ENCODE results near the gene PRDX2.

PRDX2 gene

DNA sequence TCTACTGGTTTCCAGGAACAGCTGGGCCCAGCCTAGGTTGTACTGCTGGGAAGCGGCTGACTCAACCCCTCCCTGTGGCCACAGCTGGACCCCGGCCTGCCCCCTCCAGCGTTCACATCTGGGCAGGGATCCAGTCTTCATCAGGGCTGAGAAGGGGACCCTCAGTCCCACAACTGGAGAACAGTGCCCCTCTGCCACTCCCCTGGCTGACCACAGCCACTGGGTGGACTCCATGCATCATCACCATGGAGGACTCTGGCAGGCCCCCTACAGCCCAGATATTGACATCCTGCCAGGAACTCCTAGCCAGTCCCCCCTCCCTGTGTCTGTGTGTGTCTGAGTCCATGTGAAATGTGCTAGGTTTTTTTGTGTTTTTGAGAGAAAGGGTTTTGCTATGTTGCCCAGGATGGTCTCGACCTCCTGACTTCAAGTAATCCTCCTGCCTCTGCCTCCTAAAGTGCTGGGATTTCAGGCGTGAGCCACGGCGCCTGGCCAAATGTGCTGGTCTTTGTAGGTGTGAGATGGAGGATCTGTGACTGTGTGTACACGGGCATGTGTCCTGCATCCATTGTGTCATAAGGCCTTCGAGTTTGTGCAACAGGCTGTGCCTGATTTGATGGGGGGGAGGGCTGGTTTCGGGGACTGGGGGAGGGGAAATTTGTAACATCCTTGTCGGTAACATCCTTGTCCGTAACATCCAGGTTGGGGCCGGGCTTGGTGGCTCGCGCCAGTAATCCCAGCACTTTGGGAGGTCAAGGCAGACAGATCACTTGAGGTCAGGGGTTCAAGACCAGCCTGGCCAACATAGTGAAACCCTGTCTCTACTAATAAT, 22.2 kb downstream of the PRDX2 start:
- DNase-seq, result no peak

DNA sequence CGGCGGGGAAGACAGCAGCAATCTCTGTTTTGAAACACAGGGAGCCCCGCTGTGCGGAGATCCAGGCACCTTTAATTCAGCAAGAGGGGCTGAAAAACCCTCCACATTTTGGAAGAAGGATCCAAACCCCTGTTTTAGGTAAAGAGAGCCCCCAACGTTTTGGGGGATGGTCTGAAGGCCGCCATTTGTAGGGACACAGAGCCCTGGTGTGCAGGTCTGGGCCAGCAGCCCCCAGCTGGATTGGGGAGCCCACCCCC, 22.8 kb downstream of the PRDX2 start:
- no peak for DNase-seq

DNA sequence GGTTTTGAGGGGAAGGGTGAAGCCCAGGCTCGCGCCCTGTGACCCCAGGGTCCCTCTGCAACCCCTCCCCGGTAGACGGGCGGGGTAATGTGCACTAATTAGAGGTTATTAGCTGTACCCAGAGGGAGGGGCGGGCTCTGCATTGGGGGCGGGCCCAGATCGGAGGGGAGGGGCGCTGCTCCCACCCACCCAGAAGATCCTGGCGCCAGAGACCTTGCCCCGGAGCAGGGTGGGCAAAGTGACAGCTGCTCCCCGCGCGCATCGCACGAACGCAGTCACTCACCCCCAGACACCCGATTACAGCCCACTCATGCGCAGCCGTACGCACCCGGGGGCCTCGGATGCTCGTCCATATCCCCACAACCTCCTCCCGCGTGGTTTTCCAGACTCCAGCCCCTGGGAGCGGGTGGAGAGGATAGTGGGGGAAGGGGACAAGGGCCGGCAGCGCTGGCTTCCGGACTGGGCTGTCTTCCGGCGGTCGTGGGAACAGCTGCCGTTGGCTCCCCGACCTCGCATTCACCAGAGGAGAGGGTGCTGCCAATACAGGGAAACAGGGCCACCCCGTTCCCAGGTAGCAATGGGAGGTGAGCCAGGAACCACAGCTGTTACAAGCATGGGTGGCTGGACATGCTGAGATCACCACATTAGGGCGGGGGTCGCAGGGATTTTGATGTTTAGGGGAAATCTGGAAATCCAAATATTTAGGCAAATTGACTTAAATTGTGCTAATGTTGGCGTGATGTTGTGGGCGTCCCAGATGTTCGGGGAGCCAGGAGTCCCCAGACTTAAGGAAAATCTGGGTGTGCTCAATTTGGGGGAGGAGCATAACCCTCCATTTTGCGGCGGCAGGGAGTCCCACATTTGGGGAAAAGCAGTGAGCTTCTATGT, 23.3 kb downstream of the PRDX2 start:
- peak; percentile 10 to 72 for DNase-seq

DNA sequence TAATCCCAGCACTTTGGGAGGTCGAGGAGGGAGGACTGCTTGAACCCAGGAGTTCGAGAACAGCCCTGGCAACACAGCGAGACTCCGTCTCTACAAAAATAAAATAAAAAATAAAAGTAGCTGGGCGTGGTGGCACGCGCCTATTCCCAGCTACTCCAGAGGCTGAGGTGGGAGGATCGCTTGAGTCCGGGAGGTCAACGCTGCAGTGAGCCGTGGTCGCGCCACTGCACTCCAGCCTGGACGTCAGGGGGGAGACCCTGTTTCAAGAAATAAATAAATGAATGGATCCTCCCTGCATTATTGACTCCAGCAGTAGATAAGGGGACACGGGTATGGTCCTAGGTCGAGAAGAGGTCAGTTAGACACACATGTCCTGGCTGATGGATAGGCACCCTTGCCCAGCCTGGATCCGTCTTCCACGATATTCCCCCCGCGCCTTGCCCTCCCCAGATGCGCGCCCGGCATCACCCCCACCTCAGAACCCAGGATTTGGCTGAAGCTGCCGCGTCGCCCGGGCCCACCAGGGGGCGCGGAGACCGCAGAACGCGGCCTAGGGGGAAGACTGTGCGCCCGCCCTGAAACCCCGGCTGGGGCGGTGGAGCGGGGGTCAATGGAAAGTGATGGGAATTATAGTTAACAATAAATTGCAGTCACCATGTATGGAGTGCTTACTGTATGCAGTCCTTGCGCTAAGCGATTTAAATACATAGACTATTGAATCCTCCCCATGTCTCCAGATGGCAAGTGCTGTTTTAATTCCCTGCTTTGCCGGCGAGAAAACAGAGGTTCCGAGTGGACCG, 24.2 kb downstream of the PRDX2 start:
- DNase-seq, result peak; percentile 44 to 74

DNA sequence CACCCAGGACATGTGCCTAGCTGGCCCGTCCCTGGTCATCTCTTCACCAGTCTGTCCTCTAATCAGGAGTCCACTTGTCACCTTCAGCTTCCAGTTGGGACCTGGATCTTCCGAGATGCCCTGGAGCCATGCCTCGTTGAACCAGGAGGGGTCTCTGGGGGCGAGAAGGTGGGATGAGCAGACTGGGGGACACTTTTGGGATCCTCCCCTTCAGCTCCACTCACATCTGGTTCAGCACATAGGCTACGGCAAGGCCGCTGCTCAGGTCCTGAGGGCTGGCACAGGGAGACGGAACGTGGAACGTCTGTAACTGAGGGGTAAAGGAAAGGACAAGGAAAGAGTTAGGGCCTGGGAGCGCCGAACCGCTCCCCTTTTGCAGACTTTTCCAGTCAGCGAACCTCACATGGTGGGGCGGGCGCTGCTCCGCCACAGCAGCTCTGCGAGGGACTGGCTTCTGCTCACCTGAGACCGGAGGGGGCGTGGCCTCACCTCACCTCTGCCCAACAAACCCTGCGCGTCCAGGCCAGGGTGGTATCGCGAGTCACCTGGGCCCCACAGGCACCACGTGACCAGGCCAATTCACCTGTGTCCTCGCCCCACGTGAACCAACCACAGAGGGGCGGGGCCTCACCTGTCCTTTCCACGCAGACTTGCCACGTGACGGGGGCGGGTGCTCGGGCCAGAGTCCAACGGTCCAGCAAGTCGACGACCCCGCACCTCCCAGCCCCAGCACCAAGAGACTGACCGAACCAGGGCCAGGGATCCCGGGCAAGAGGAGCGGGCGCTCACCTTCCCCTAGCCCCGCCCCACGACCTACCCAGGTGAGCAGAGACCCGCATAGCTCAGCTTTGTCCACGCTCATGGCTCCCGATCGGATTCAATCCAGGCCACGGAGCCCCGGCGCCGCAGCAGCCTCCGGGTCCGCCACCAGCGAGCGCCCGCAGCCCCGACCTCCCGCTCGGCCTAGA, 26.7 kb downstream of the PRDX2 start, which contains the start of gene HOOK2:
HOOK2 (minus strand) TSS at position 965 of the 968 bp plus-strand sequence; CDS start at position 862, 103 bp downstream.
- DNase-seq, result peak; percentile 91 to 96

DNA sequence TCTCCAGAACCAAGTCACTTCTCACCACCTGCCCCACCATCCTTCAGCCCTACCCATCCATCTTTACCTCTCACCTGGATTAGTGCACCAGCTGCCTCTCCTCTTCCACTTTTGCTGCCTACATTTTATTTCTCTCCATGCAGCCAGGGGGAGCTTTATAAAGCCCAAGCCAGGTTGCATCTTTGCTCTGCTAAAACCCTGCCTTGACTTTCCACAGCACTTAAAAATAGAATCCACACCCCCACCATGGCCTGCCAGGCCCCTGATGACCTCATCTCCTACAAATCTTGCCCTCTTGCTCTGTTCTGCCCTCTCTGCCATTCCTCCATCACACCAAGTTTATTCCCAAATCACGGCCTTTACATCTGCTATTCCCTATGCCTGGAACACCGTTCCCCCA, 28.0 kb downstream of the PRDX2 start:
- DNase-seq, result no peak

DNA sequence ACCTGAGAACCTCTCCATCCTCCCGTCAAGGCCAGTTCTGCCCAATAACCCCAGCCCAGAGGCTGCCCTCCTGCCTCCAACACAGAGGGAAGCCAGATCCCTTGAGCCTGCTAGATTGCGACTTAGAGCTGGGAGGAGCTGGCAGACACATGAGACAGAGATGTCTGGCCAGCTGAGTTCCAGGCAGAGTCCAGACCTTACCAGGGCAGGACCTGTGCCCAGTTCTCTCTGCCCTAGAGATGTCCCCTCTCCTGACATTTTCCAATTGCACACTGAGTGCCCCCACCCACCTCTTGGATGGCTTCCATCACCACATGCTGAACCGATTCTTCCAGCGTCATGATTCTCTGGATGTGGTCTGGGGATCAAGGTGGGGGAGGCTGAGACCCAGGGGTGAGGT, 29.3 kb downstream of the PRDX2 start:
- no peak for DNase-seq

DNA sequence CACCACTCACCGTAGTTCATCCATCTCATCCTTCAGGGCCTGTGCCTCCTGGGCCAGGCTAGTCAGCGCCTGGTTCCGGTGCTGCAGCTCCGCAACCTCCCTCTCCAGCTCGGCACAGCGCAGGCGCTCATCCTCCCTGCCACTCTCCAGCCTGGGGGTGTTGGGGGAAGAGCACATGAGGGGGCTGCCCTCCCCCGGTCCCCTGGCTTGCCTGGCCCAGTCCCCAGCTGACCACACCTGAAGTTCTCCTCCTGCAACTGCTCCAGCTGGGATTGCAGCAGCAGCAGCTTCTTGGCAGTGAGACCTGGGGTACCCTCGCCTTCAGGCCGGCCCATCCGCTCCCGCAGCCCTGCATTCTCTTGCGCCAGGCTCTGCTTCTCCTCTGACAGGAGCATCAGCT, 30.7 kb downstream of the PRDX2 start:
- DNase-seq, result no peak

DNA sequence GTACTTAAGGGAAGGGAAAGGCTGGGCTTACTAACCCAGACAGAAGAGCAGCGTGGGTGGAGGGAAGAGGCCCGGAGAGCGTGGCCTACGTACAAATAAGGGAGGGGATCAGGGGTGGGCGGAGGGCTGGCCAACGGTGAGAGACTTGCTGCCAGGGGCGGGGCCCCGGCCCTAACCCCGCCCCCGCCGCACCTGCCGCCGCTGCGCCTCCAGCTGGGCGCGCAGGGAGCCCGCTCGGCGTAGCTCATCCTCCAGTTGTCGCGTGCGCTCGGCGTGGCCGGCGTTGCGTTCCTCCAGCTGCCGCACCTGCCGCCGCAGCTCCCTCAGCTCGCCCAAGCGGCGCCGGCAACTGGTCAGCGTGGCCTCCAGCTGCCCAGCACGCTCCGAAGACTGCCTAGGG, 31.9 kb downstream of the PRDX2 start:
- DNase-seq, result peak; percentile 38 to 76

DNA sequence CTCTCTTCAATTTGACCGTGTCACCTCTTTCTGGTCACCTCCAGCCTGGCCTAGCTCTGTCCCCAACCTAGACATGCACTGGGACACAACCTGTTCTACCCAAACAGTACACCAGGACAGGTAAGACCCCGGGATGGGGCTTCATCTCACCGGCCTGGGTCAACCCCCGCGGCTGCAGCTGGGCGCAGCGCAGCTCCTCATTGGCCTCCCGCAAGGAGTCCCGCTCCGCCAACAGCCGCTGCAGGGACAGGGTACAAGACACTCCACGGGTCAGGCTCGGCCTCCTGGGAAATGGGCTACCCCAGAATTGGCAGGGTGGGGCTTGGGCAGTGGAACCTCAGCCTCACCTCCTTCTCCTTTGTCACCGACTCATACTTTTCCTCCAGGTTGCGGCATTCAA, 33.9 kb downstream of the PRDX2 start:
- no peak for DNase-seq

DNA sequence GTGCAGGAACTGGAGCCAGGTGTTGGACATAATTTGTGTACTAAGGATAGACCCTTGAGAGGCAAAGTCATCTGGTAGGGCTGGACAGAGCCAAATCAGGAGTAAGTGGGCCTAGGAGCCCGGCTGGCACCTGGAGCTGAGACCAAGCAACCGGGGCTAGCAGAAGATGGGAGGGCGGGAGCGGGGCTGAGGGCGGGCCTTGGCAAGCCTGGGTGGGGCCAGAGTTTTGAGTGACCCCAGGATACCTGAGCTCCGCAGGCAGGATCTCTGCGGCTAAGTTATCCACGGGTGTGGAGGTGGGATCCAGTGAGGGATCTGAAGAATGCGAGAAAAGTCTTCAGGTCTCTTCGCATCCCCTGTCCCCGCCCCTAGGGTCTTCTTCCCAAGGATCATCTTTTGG, 34.5 kb downstream of the PRDX2 start:
- DNase-seq, result no peak

DNA sequence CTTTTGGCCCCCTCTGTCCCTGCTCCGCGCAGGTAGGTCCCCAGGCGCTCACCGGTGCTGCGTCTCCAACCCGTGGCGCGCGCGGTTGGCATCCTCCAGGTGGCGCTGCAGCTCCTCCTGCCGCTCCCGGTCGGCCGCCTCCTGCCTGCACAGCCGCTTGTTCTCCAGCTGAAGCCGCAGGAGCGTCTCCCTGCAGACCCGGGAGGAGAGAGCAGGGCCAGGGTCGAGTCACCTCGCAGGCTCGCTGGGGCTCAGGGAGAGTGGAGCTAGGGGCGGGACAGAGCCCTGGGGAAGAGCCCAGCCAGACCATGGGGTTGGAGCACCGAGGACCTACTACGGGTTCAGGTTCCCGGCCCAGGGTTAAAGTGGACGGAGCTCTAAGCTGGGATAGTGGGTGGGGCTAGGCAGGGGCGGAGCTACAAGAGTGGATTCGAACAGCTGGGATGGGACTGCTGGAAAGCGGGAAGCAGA, 35.5 kb downstream of the PRDX2 start:
- peak; percentile 8 to 68 for DNase-seq

DNA sequence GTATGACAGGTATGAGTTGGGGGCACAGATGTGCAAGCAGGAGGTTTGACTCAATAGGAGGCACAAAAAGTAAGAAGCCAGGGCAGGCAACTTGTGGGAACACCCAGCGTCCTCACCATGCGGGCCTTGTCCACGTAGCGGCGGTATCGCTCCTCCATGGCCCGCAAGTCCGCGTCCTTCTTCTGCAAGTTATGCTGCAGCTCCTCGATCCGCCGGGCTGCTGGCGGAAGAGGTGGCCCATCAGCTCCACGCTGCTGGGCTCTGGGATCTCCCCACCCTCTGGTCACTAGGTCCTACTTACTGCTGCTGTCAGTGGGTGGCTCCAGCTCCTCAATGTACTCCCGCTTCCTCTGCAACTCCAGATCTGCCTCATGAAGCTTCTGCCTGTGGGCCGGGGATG, 36.9 kb downstream of the PRDX2 start:
- DNase-seq, result no peak

DNA sequence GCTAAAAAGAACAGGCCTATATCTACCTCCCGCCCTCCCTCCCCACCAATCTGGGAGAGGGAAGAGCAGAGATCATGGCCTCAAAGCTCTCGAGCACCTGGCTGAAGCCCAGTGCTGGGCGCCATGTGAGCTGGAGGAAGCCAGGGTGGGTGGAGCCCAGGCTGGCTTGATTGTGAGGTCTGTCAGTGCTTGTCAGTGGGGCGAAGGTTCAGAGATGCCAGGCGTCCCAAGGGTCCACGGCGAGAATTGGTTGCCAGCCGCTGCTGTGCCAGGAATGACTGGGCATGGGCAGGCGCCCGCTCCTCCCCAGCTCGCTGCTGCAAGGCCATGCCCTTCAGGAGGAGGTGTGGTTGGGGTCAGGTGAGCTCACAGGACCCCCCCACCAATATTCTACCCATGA, 38.5 kb downstream of the PRDX2 start:
- no peak for DNase-seq

DNA sequence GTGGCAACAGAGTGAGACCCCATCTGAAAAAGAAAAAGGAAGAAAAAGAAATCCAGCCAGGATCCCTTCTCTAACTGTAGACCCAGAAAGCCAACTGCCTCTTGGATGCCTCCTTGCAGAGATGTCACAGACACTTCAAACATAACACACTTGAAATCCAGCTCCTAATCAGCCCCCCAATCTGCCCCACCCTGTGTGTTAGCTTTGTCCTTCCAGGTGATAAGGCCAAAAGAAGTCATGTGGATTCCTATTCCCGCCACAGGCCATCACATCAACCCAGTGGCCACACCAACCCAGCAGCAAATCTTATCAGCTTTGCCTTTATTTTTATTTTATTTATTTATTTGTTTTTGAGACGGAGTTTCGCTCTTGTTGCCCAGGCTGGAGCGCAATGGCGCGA, 41.9 kb downstream of the PRDX2 start:
- DNase-seq, result no peak

DNA sequence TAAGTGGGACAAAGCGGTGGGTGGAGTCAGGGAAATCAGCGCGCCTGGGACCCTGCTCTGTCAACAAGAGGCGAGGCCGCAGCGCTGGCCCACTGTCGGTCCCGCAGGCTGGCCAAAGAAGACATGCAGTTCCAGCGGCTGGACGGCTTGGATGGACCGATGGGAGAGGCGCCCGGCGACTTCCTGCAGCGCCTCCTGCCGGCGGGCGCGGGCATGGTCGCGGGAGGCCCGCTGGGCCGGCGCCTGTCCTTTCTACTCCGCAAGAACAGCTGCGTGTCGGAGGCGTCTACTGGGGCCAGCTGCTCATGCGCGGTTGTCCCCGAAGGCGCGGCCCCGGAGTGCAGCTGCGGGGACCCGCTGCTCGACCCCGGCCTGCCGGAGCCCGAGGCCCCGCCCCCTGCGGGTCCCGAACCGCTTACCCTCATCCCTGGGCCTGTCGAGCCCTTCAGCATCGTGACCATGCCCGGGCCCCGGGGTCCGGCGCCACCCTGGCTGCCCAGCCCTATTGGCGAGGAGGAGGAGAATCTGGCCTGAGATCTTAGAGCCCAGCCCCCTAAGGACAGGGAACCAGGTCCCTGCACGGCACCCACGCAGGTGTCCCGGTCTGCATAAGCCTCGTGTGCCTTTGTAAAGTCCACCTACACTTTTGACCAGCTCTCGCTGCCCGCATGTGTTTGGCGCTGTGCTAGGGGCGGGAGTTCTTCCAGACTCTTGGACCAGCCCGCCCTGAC, 43.9 kb downstream of the PRDX2 start:
- peak; percentile 20 to 79 for DNase-seq

DNA sequence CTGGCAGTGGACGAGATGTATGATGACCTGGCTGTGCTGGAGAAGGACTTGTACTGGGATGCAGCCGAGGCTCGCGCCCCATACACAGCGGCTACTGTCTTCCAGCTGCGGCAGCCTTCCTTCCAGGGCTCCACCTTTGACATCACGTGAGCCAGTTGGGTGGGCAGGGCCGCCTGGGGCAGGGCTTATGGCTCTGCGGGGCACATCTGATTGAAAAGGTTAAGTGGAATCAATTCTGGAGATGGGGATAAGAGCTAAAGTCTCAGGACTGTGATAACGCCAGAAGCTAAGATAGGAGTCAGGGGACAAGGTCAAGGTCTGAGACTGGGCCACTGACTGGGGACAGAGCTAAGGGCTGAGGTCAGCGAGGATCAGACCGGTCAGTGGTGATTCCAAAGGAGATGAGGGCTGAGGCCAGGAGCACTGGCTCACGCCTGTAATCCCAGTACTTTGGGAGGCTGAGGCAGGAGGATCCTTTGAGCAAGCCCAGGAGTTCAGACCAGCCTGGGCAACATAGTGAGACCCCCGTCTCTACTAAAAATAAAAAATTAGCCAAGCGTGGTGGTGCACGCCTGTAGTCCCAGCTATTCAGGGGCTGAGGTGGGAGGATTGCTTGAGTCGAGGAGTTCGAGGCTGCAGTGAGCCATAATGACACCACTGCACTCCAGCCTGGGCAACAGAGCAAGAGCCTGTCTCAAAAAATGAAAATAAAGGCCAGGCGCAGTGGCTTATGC, 45.3 kb downstream of the PRDX2 start:
- no peak for DNase-seq

DNA sequence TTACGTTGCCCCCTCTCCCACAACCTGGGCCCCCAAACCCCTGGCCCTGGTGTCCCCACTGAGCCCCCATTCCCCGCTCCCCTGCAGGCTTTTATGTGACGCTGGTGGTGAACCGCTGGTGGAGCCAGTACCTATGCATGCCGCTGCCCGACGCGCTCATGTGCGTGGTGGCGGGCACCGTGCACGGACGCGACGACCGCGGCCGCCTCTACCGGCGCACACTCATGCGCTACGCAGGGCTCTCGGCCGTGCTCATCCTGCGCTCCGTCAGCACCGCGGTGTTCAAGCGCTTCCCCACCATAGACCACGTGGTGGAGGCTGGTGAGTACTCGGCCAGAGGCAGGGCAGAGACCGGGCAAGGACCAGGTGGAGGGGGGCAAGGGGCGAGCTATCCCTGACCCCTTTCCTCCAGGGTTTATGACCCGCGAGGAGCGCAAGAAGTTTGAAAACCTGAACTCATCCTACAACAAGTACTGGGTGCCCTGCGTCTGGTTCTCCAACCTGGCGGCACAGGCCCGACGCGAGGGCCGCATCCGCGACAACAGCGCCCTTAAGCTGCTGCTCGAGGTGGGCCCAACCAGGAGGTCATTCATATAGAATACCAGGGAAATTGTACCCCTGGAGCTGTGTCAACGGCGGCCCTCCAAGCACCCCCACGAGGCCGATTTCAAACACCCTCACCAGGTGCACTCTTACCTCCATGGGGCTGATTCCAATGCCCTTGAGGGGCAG, 47.0 kb downstream of the PRDX2 start:
- DNase-seq, result peak in 1 of 2 experiments; percentile 27

DNA sequence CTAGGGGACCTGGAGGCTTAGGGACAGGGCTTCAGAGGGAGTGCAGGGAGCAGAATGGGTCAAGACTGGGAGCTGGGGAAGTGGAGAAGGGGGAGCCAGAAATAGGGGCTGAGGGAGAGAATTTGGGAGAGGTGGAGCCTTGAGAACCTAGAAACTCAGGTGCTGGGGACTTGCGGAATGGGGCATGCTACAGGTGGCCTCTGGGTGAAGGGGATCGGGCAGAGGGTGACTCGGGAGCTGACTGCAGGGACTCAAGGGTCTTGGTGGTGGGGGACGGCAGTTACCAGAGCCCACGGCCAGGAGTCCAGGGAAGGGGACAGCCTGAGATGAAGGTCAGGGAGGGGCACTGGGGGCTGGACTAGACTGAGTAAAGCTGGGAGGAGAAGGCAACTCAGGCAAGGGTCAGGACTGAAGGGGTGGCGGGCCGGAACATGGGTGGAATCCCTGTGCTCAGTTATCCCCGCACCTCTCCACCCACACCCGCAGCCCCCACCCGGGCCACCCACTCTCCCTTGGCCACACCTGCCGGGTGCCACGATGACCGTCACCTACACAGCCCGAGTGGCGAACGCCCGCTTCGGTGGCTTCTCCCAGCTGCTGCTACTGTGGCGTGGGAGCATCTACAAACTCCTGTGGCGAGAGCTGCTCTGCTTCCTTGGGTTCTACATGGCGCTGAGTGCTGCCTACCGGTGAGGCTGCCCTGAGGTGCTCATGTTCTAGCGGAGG, 49.4 kb downstream of the PRDX2 start:
- DNase-seq, result no peak
